CD14-positive monocyte (primary cell): ENCODE data around the gene MAPKAPK3. TPM values are rescaled to one million over a fixed set of nuclear protein-coding genes. Genes with fewer than 3 reads are reported as not detected.

ENCODE experiments used
- DNase-seq, 3 donors: peaks; one replicate each; pipeline ENCODE4 v3.0.0-alpha.2; 2011 to 2022
- H2AFZ ChIP-seq: 2 replicates; pipeline ENCODE4 v1.6.0; 2012; ENCODE audit warnings: mild to moderate bottlenecking, low read depth, low read length, inconsistent platforms; ENCODE audit not compliant: insufficient read depth, poor library complexity, severe bottlenecking
- H3K27ac ChIP-seq, 2 donors: 1 replicate in 1 of 2; 2 replicates in 1 of 2; pipeline ENCODE4 v1.5.1; 2012 to 2013; ENCODE audit warnings: low read length in 2 of 2, control low read depth in 1 of 2, inconsistent platforms in 1 of 2, low read depth in 1 of 2, mild to moderate bottlenecking in 1 of 2
- H3K27me3 ChIP-seq, 2 donors: one replicate each; pipeline versions ENCODE4 v1.6.0 to v1.6.1; 2011 to 2013; ENCODE audit warnings: low read length in 2 of 2; ENCODE audit not compliant: control insufficient read depth in 2 of 2, insufficient read depth in 2 of 2
- H3K36me3 ChIP-seq, 2 donors: replicated peaks in 1 of 2; 1 replicate in 1 of 2; 2 replicates in 1 of 2; pipeline versions ENCODE4 v1.5.1 to v1.6.1; 2012 to 2013; ENCODE audit warnings: low read length in 2 of 2, control low read depth in 1 of 2, inconsistent platforms in 1 of 2, mild to moderate bottlenecking in 1 of 2; ENCODE audit not compliant: insufficient read depth in 2 of 2, control insufficient read depth in 1 of 2
- H3K4me1 ChIP-seq, 2 donors: 1 replicate in 1 of 2; 2 replicates in 1 of 2; pipeline versions ENCODE4 v1.5.1 to v1.6.1; 2012 to 2013; ENCODE audit warnings: low read length in 2 of 2, control low read depth in 1 of 2, inconsistent platforms in 1 of 2, mild to moderate bottlenecking in 1 of 2, moderate library complexity in 1 of 2; ENCODE audit not compliant: insufficient read depth in 2 of 2, control insufficient read depth in 1 of 2
- H3K4me2 ChIP-seq: replicated peaks from 2 replicates; pipeline ENCODE3; 2012; ENCODE audit warnings: low read length, moderate library complexity, mild to moderate bottlenecking; ENCODE audit not compliant: poor library complexity, severe bottlenecking; ENCODE audit errors: extremely low read depth
- H3K4me3 ChIP-seq, 3 experiments: fragments of 200-600 bp in 1 of 3; sonication (generic) in 1 of 3; replicated peaks in 1 of 3; 1 replicate in 2 of 3; 2 replicates in 1 of 3; pipeline ENCODE4 v1.5.1; 2011 to 2013; ENCODE audit warnings: low read length in 3 of 3, mild to moderate bottlenecking in 3 of 3, control low read depth in 2 of 3, low read depth in 2 of 3, inconsistent platforms in 1 of 3, moderate library complexity in 1 of 3
- H3K79me2 ChIP-seq: 2 replicates; pipeline ENCODE4 v1.6.0; 2012; ENCODE audit warnings: mild to moderate bottlenecking, control low read depth, inconsistent platforms, low read length, moderate library complexity; ENCODE audit not compliant: insufficient read depth
- H3K9ac ChIP-seq: 2 replicates; pipeline ENCODE4 v1.6.0; 2017; ENCODE audit warnings: low read length, mild to moderate bottlenecking; ENCODE audit not compliant: insufficient read depth, poor library complexity, severe bottlenecking
- H3K9me3 ChIP-seq, 2 donors: replicated peaks in 1 of 2; 1 replicate in 1 of 2; 2 replicates in 1 of 2; pipeline versions ENCODE4 v1.5.1 to v1.6.1; 2012 to 2013; ENCODE audit warnings: low read length in 2 of 2, control low read depth in 1 of 2; ENCODE audit not compliant: control insufficient read depth in 1 of 2, insufficient read depth in 1 of 2
- H4K20me1 ChIP-seq: 2 replicates; pipeline ENCODE4 v1.6.0; 2012; ENCODE audit warnings: mild to moderate bottlenecking, low read length, control low read depth, moderate library complexity; ENCODE audit not compliant: insufficient read depth
- H3K27ac Mint-ChIP-seq, 7 donors: one replicate each; pipeline ENCODE4 v1.8.0; 2020; ENCODE audit warnings: mild to moderate bottlenecking in 7 of 7, mixed read lengths in 7 of 7, moderate library complexity in 6 of 7, inconsistent platforms in 2 of 7
- H3K27me3 Mint-ChIP-seq, 3 donors: one replicate each; pipeline ENCODE4 v1.8.0; 2021 to 2022; ENCODE audit warnings: low read depth in 3 of 3, mild to moderate bottlenecking in 3 of 3, mixed read lengths in 3 of 3, moderate library complexity in 3 of 3, inconsistent platforms in 1 of 3
- H3K36me3 Mint-ChIP-seq, 2 donors: one replicate each; pipeline ENCODE4 v1.8.0; 2020; ENCODE audit warnings: mixed read lengths in 2 of 2, inconsistent platforms in 1 of 2, mild to moderate bottlenecking in 1 of 2
- H3K4me1 Mint-ChIP-seq: one replicate; pipeline ENCODE4 v1.8.0; 2020; ENCODE audit warnings: mild to moderate bottlenecking, mixed read lengths
- H3K4me3 Mint-ChIP-seq, 2 donors: one replicate each; pipeline ENCODE4 v1.8.0; 2020; ENCODE audit warnings: mild to moderate bottlenecking in 2 of 2, mixed read lengths in 2 of 2, moderate library complexity in 1 of 2
- H3K9me3 Mint-ChIP-seq, 7 donors: one replicate each; pipeline ENCODE4 v1.8.0; 2020 to 2022; ENCODE audit warnings: mixed read lengths in 7 of 7, mild to moderate bottlenecking in 6 of 7, moderate library complexity in 6 of 7, inconsistent platforms in 2 of 7
- WGBS: methylation state at CpG from one replicate; pipeline ENCODE4 v1.1.5; 2013; ENCODE audit warnings: missing lambda C conversion rate; ENCODE audit not compliant: insufficient coverage; 5-methylcytosine and 5-hydroxymethylcytosine counted together
- intact Hi-C, 2 donors: fragments of 100-400 bp; cut with micrococcal nuclease; formaldehyde crosslinking; loops; one replicate each; pipeline versions ENCODE4 v1.15.0 to v1.15.1; 2023
- polyA plus RNA-seq, 3 donors: library from polyadenylated mRNA; depleted of rRNA in 1 of 3; unstranded in 2 of 3; stranded (reverse) in 1 of 3; fragments of 300-500 nt in 2 of 3; fragments of >200 nt in 1 of 3; fragmentation: Illumina TruSeq in 2 of 3; gene quantifications; 1 replicate in 2 of 3; 2 replicates in 1 of 3; pipeline ENCODE4 v1.2.3, GENCODE V29; 2012 to 2021
- TF ChIP-seq, protein P1 (sequence below): fragments of 200-600 bp; IDR thresholded peaks from one replicate; pipeline ENCODE4 v1.8.0; 2022; ENCODE audit warnings: antibody characterized with exemption, mild to moderate bottlenecking

The MAPKAPK3 gene
- polyA plus RNA-seq, 3 donors, result 173 to 252 (median 201) TPM

DNA sequence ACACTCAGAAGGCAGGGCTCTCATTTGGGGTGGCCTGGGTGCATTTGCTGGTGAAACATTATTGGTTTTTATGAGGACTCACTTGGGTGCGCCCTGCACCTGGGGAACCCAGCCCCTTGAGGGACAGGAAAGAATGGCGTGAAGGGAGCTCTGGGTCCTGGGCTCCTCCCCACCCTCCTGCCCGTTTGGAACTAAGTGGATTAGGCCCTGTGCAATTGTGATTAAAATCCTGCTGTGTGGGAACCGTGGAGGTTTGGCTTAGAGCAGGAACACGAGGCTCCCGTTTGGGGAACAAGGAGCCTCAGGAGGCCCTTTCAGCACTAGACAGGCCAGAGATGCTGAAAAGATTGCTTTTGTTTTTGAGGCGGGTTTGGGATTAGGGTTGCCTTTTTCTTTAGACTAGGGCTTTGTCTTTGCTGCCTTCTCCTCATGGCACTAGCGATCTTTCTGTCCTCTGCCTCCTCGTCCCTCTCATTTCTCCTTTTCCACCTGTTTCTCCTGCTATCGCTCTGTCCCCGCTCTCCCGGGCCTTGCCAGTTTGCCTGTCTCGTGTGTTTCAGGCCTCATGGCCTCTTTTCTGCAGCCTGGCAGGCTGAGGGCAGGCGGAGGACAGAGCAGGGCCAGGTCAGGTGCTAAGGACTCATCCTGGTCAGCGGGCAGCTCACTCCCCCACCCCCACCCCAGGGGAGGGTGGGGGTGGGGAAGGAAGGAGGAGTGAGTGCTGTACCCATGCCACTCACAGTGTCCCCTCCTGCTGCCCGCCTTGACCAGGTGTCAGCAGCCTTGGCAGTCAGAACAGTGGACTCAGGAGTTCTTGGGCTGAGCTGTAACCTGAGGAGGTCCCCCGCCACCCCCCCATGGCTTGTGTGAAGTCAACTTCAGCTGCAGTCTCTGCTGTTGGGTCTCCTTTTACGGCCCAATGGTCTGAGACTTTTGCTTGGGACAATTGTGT, 8.6 kb downstream of the MAPKAPK3 start:
- no peaks in the 10 kb centered on the region for H3K9me3 ChIP-seq
- intact Hi-C loops, result no loop called here
- H3K27me3 Mint-ChIP-seq, result peaks cover 0 to 2% (median 0%) of the 10 kb centered on the region in 3 donors
- no peak for DNase-seq
- H3K4me1 Mint-ChIP-seq, result peaks cover 96% of the 10 kb centered on the region
- peaks cover 100% of the 10 kb centered on the region for H3K79me2 ChIP-seq
- peaks cover 100% of the 10 kb centered on the region in 2 donors for H3K4me1 ChIP-seq
- peaks cover 37 to 68% of the 10 kb centered on the region in 2 donors for H3K36me3 ChIP-seq
- no peaks in the 10 kb centered on the region for H3K27me3 ChIP-seq
- TF ChIP-seq, protein P1, sequence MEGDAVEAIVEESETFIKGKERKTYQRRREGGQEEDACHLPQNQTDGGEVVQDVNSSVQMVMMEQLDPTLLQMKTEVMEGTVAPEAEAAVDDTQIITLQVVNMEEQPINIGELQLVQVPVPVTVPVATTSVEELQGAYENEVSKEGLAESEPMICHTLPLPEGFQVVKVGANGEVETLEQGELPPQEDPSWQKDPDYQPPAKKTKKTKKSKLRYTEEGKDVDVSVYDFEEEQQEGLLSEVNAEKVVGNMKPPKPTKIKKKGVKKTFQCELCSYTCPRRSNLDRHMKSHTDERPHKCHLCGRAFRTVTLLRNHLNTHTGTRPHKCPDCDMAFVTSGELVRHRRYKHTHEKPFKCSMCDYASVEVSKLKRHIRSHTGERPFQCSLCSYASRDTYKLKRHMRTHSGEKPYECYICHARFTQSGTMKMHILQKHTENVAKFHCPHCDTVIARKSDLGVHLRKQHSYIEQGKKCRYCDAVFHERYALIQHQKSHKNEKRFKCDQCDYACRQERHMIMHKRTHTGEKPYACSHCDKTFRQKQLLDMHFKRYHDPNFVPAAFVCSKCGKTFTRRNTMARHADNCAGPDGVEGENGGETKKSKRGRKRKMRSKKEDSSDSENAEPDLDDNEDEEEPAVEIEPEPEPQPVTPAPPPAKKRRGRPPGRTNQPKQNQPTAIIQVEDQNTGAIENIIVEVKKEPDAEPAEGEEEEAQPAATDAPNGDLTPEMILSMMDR, result no peak
- peak overlapping the region; percentile 79 to 99 (median 98) for H3K27ac Mint-ChIP-seq
- peak overlapping the region; percentile 63 for H3K9ac ChIP-seq
- peak overlapping the region; percentile 51 for H3K4me2 ChIP-seq
- H3K4me3 Mint-ChIP-seq, result peak overlapping the region; percentile 55 to 78
- H3K9me3 Mint-ChIP-seq, result no peaks in the 10 kb centered on the region
- H3K4me3 ChIP-seq, result peak overlapping the region in 1 of 3 experiments; percentile 45
- peak overlapping the region; percentile 86 to 94 for H3K27ac ChIP-seq
- peaks cover 55 to 88% of the 10 kb centered on the region in 2 donors for H3K36me3 Mint-ChIP-seq
- WGBS, result 50% methylated on average over 11 of the region's 18 CpGs
- no peak overlapping the region for H2AFZ ChIP-seq
- H4K20me1 ChIP-seq, result peaks cover 96% of the 10 kb centered on the region

DNA sequence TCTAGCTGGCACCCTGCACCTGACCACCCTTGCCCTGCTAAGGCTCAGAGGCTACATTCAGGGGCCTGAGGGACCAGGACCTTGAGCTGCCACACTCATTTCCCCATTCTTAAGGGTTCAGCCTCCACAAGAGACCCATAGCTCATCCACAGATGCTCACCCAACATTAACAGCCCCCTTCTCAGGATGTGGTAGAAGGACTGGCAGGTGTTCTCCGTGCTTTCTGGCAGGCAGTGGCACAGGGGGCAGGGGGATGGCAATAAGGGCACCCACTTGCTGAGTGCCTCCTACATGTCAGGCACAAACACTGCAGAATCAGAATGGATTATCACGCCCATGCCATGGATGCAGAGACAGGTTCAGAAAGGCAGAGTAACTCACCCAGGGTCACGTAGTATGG, 9.4 kb downstream of the MAPKAPK3 start:
- Mint-ChIP-seq H3K27me3 (peaks cover 0 to 2% (median 0%) of the 10 kb centered on the region in 3 donors), H3K4me3 (no peak overlapping the region), H3K4me1 (peaks cover 97% of the 10 kb centered on the region), H3K36me3 (peaks cover 60 to 86% of the 10 kb centered on the region in 2 donors), H3K9me3 (no peaks in the 10 kb centered on the region), H3K27ac (peak overlapping the region; percentile 88 to 99 (median 98))
- intact Hi-C loops, result no loop called here
- Histone ChIP-seq H3K4me2 (peak overlapping the region; percentile 51), H3K27me3 (no peaks in the 10 kb centered on the region), H3K4me3 (peak overlapping the region in 1 of 3 experiments; percentile 45), H3K9me3 (no peaks in the 10 kb centered on the region), H3K27ac (peak overlapping the region; percentile 86 to 94), H3K79me2 (peaks cover 100% of the 10 kb centered on the region), H2AFZ (no peak overlapping the region), H4K20me1 (peaks cover 98% of the 10 kb centered on the region), H3K9ac (peak overlapping the region; percentile 63), H3K36me3 (peaks cover 37 to 77% of the 10 kb centered on the region in 2 donors), H3K4me1 (peaks cover 100% of the 10 kb centered on the region in 2 donors)
- 61% methylated on average over 3 of the region's 3 CpGs for WGBS
- TF ChIP-seq, protein P1, result no peak
- no peak for DNase-seq
